ENCODE results near the gene NPTN. TPM values are rescaled to one million over a fixed set of nuclear protein-coding genes. Genes with fewer than 3 reads are reported as not detected.

Gene NPTN
- total and polyA plus RNA-seq, 2 donors (not counting 1 experiment from before 2014, with no cell fraction given): 152 to 372 TPM

- H4K20me1 ChIP-seq (ENCODE audit: control insufficient read depth, extremely low read depth, insufficient read depth, low read length): no peaks in the 10 kb centered on the region
- no peak for DNase-seq (ENCODE audit: low read depth in 2 of 2)
Measured at GRCh38 chr15:73567020-73567419, 66.2 kb downstream of the NPTN start.

GRCh38 chr15:73564255-73564654, 68.9 kb downstream of the NPTN start:
- peak; percentile 22 to 70 for DNase-seq (ENCODE audit: low read depth in 2 of 2)
- Histone ChIP-seq H3K4me1 (ENCODE audit: control insufficient read depth, extremely low read depth, insufficient read depth, low read length) (no peaks in the 10 kb centered on the region), H3K4me2 (ENCODE audit: extremely low read depth, insufficient read depth, low read length) (no peak overlapping the region), H2AFZ (ENCODE audit: low read length) (no peak overlapping the region), H3K27ac (ENCODE audit: insufficient read depth, low read length) (no peak overlapping the region), H3K9me3 (ENCODE audit: control insufficient read depth, insufficient read depth, low read depth, low read length) (no peaks in the 10 kb centered on the region), H3K27me3 (ENCODE audit: control insufficient read depth, insufficient read depth, low read length) (no peaks in the 10 kb centered on the region), H3K9ac (ENCODE audit: insufficient read depth, low read length) (no peak overlapping the region), H3K36me3 (ENCODE audit: control insufficient read depth, insufficient read depth, low read length) (peaks cover 2% of the 10 kb centered on the region), H3K79me2 (ENCODE audit: control insufficient read depth, insufficient read depth, low read length) (no peaks in the 10 kb centered on the region), H4K20me1 (ENCODE audit: control insufficient read depth, extremely low read depth, insufficient read depth, low read length) (no peaks in the 10 kb centered on the region), H3K4me3 (replicated peaks in 1 of 4; ENCODE audit: control extremely low read depth in 1 of 4, insufficient read depth in 1 of 4, low read depth in 3 of 4, low read length in 4 of 4) (no peak overlapping the region)
- TF ChIP-seq EZH2 (IDR thresholded peaks at IDR 0.05; ENCODE audit: low read length, missing control alignments) (no peak), CTCF (conservative IDR thresholded peaks at IDR 0.05 in 1 of 2, IDR thresholded peaks at IDR 0.05 in 1 of 2; ENCODE audit: low read depth in 1 of 2, low read length in 2 of 2) (peak; percentile 13 to 16)

More at GRCh38 chr15:73567020-73567419, 66.2 kb downstream of the NPTN start:
- Histone ChIP-seq H3K4me2 (ENCODE audit: extremely low read depth, insufficient read depth, low read length) (no peak overlapping the region), H3K4me3 (replicated peaks in 1 of 4; ENCODE audit: control extremely low read depth in 1 of 4, insufficient read depth in 1 of 4, low read depth in 3 of 4, low read length in 4 of 4) (no peak overlapping the region), H3K27ac (ENCODE audit: insufficient read depth, low read length) (no peak overlapping the region), H3K9ac (ENCODE audit: insufficient read depth, low read length) (no peak overlapping the region), H3K4me1 (ENCODE audit: control insufficient read depth, extremely low read depth, insufficient read depth, low read length) (no peaks in the 10 kb centered on the region), H3K9me3 (ENCODE audit: control insufficient read depth, insufficient read depth, low read depth, low read length) (no peaks in the 10 kb centered on the region), H2AFZ (ENCODE audit: low read length) (no peak overlapping the region), H3K27me3 (ENCODE audit: control insufficient read depth, insufficient read depth, low read length) (no peaks in the 10 kb centered on the region), H3K36me3 (ENCODE audit: control insufficient read depth, insufficient read depth, low read length) (peaks cover 11% of the 10 kb centered on the region), H3K79me2 (ENCODE audit: control insufficient read depth, insufficient read depth, low read length) (no peaks in the 10 kb centered on the region)
- TF ChIP-seq EZH2 (IDR thresholded peaks at IDR 0.05; ENCODE audit: low read length, missing control alignments) (no peak), CTCF (conservative IDR thresholded peaks at IDR 0.05 in 1 of 2, IDR thresholded peaks at IDR 0.05 in 1 of 2; ENCODE audit: low read depth in 1 of 2, low read length in 2 of 2) (no peak)

GRCh38 chr15:73560501-73561117, 72.6 kb downstream of the NPTN start:
- peaks cover 2% of the 10 kb centered on the region for H3K36me3 ChIP-seq (ENCODE audit: control insufficient read depth, insufficient read depth, low read length)
- H3K4me1 ChIP-seq (ENCODE audit: control insufficient read depth, extremely low read depth, insufficient read depth, low read length): no peaks in the 10 kb centered on the region
- no peak overlapping the region for H3K27ac ChIP-seq (ENCODE audit: insufficient read depth, low read length)
- no peaks in the 10 kb centered on the region for H3K27me3 ChIP-seq (ENCODE audit: control insufficient read depth, insufficient read depth, low read length)
- no peaks in the 10 kb centered on the region for H3K79me2 ChIP-seq (ENCODE audit: control insufficient read depth, insufficient read depth, low read length)
- H3K4me2 ChIP-seq (ENCODE audit: extremely low read depth, insufficient read depth, low read length): no peak overlapping the region
- H3K4me3 ChIP-seq (replicated peaks in 1 of 4; ENCODE audit: control extremely low read depth in 1 of 4, insufficient read depth in 1 of 4, low read depth in 3 of 4, low read length in 4 of 4): no peak overlapping the region
- no peak overlapping the region for H2AFZ ChIP-seq (ENCODE audit: low read length)
- no peaks in the 10 kb centered on the region for H3K9me3 ChIP-seq (ENCODE audit: control insufficient read depth, insufficient read depth, low read depth, low read length)
- H3K9ac ChIP-seq (ENCODE audit: insufficient read depth, low read length): no peak overlapping the region
- TF ChIP-seq EZH2 (IDR thresholded peaks at IDR 0.05; ENCODE audit: low read length, missing control alignments) (no peak), CTCF (conservative IDR thresholded peaks at IDR 0.05 in 1 of 2, IDR thresholded peaks at IDR 0.05 in 1 of 2; ENCODE audit: low read depth in 1 of 2, low read length in 2 of 2) (peak; percentile 41 to 45)
- peak; percentile 54 to 90 for DNase-seq (ENCODE audit: low read depth in 2 of 2)
- no peaks in the 10 kb centered on the region for H4K20me1 ChIP-seq (ENCODE audit: control insufficient read depth, extremely low read depth, insufficient read depth, low read length)
